ENCODE results near the gene SUMO3. TPM values are rescaled to one million over a fixed set of nuclear protein-coding genes. Genes with fewer than 3 reads are reported as not detected.

SUMO3 gene
- total and polyA plus RNA-seq, 7 donors = 38.6 to 86.6 (median 62.1) TPM

GRCh38 chr21:44819283-44820243 lies 1.7 kb upstream of the SUMO3 start:
- peak overlapping the region; percentile 92 for H3K27ac ChIP-seq
- H3K9me3 ChIP-seq = peaks cover 9% of the 10 kb centered on the region

DNA sequence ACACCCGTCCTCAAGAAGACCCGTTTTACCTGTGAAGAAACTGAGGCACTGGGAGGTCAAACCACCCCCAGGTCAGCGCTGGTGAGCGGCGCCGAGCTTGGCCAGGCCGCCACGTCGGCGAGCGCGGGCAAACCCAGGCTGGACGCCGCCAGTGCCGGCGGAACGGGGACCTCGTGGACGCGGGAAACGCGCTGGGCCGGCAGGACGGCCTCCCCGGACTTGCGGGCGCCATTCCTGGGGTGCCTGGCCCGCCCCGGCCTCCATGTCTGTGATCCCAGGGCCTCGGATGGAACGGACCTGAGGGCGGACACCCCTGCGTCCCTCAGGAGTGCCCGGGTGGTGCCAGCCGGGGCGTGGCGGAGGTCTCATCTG lies 764 bp upstream of the SUMO3 start:
- DNase-seq (peak in 1 of 2 donors; percentile 34), ATAC-seq (peak in 2 of 4 donors; percentile 1)
- Histone ChIP-seq H3K27ac (peak overlapping the region; percentile 92), H3K4me3 (peak overlapping the region; percentile 92), H3K36me3 (ENCODE audit: insufficient read depth in 1 of 2, low read depth in 1 of 2) (peaks cover 0 to 4% of the 10 kb centered on the region in 2 donors), H3K9me3 (peaks cover 9% of the 10 kb centered on the region), H3K27me3 (ENCODE audit: insufficient read depth in 3 of 3, low read length in 2 of 3) (no peaks in the 10 kb centered on the region), H3K4me1 (peaks cover 13% of the 10 kb centered on the region)
- TF ChIP-seq, protein P1, sequence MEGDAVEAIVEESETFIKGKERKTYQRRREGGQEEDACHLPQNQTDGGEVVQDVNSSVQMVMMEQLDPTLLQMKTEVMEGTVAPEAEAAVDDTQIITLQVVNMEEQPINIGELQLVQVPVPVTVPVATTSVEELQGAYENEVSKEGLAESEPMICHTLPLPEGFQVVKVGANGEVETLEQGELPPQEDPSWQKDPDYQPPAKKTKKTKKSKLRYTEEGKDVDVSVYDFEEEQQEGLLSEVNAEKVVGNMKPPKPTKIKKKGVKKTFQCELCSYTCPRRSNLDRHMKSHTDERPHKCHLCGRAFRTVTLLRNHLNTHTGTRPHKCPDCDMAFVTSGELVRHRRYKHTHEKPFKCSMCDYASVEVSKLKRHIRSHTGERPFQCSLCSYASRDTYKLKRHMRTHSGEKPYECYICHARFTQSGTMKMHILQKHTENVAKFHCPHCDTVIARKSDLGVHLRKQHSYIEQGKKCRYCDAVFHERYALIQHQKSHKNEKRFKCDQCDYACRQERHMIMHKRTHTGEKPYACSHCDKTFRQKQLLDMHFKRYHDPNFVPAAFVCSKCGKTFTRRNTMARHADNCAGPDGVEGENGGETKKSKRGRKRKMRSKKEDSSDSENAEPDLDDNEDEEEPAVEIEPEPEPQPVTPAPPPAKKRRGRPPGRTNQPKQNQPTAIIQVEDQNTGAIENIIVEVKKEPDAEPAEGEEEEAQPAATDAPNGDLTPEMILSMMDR (IDR thresholded peaks at IDR 0.05) = no peak
- intact Hi-C loops (cut with DNase I) = loop anchor here (1.0 to 5.0 kb wide), 3 partner anchors 54 to 481 kb away; partner anchors contain the start of genes CFAP410 (in 1 of the 2) and PTTG1IP (in 1 of the 2)
- WGBS, 3 donors = 49 to 57% (median 52%) methylated on average over 29 to 37 of the region's 37 CpGs

More at GRCh38 chr21:44819283-44820243, 1.7 kb upstream of the SUMO3 start:
- H3K27me3 ChIP-seq (ENCODE audit: insufficient read depth in 3 of 3, low read length in 2 of 3) = no peaks in the 10 kb centered on the region
- 91 to 94% (median 92%) methylated on average over 33 of the region's 33 CpGs for WGBS, 3 donors
- peaks cover 13% of the 10 kb centered on the region for H3K4me1 ChIP-seq
- TF ChIP-seq, protein P1 (IDR thresholded peaks at IDR 0.05) = no peak
- ATAC-seq (no peak), DNase-seq (no peak)
- H3K4me3 ChIP-seq = no peak overlapping the region
- intact Hi-C loops (cut with DNase I) = loop anchor here (5.0 kb wide), 2 partner anchors 53 to 482 kb away; partner anchors contain the start of genes CFAP410 (in 1 of the 2) and PTTG1IP (in 1 of the 2)
- H3K36me3 ChIP-seq (ENCODE audit: insufficient read depth in 1 of 2, low read depth in 1 of 2) = no peaks in the 10 kb centered on the region

- H3K4me3 ChIP-seq = peak overlapping the region; percentile 92
- TF ChIP-seq, protein P1 (IDR thresholded peaks at IDR 0.05) = no peak
- H3K36me3 ChIP-seq (ENCODE audit: insufficient read depth in 1 of 2, low read depth in 1 of 2) = peaks cover 0 to 14% of the 10 kb centered on the region in 2 donors
- H3K9me3 ChIP-seq = peaks cover 8% of the 10 kb centered on the region
- H3K4me1 ChIP-seq = peaks cover 13% of the 10 kb centered on the region
- intact Hi-C loops (cut with DNase I) = loop anchor here (5.0 kb wide), 2 partner anchors 55 to 480 kb away; partner anchors contain the start of genes CFAP410 (in 1 of the 2) and PTTG1IP (in 1 of the 2)
- peak; percentile 92 to 96 (median 94) for ATAC-seq
- WGBS, 3 donors = 0 to 3% (median 1%) methylated on average over 16 to 42 of the region's 43 CpGs
- DNase-seq = peak; percentile 91 to 97
- H3K27ac ChIP-seq = peak overlapping the region; percentile 92
- no peaks in the 10 kb centered on the region for H3K27me3 ChIP-seq (ENCODE audit: insufficient read depth in 3 of 3, low read length in 2 of 3)
Measured at GRCh38 chr21:44817506-44817880, 369 bp downstream of the SUMO3 start.

DNA sequence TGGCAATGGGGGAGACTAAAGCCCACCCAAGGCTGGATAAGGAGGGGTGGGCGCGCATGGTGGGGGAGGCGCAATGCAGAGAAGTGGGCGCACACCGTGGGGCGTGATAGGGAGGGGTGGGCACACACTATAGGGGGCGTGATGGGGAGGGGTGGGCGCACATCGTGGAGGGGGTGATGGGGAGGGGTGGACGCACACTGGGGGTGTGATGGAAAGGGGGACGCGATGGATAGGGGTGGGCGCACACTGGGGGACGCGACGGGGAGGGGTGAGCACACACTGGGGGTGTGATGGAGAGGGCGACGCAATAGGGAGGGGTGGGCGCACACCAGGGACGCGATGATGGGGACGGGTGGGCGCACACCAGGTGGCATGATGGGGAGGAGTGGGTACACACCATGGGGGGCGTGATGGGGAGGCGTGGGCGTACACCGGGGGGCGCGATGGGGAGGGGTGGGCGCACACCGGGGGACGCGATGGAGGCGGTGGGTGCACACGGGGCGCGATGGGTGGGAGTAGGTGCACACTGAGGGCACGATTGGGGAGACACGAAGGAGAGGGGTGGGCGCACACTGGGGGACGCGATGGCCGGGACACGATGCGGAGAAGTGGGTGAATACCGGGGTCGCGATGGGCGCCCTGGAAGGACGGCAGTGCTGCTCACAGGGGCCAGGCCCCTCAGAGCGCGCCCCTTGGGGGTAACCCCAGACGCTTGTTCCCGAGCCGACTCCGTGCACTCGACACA lies 929 bp downstream of the SUMO3 start:
- WGBS, 3 donors = 59 to 66% (median 59%) methylated on average over 43 to 57 of the region's 57 CpGs
- peaks cover 3% of the 10 kb centered on the region for H3K9me3 ChIP-seq
- peak overlapping the region; percentile 23 for H3K27ac ChIP-seq
- TF ChIP-seq, protein P1 (IDR thresholded peaks at IDR 0.05) = no peak
- intact Hi-C loops (cut with DNase I) = loop anchor here (1.0 to 5.0 kb wide), 3 partner anchors 15 to 480 kb away; partner anchors contain the start of genes CFAP410 (in 1 of the 2) and PTTG1IP (in 1 of the 2)
- no peaks in the 10 kb centered on the region for H3K27me3 ChIP-seq (ENCODE audit: insufficient read depth in 3 of 3, low read length in 2 of 3)
- H3K36me3 ChIP-seq (ENCODE audit: insufficient read depth in 1 of 2, low read depth in 1 of 2) = peaks cover 0 to 20% of the 10 kb centered on the region in 2 donors
- peaks cover 13% of the 10 kb centered on the region for H3K4me1 ChIP-seq
- peak overlapping the region; percentile 92 for H3K4me3 ChIP-seq
- DNase-seq (no peak), ATAC-seq (peak in 2 of 4 donors; percentile 0 to 1)

Data from psoas muscle (tissue), 8 donors.